ENCODE results near the gene MEIS1.

The MEIS1 gene

GRCh38 chr2:66467718-66468117 lies 32.8 kb downstream of the MEIS1 start:
- TF ChIP-seq CTCF (IDR thresholded peaks at IDR 0.05; ENCODE audit: extremely low read depth, missing control alignments): no peak
- DNase-seq (ENCODE audit: low spot score): no peak

GRCh38 chr2:66469214-66469902 lies 34.4 kb downstream of the MEIS1 start:
- TF ChIP-seq CTCF (IDR thresholded peaks at IDR 0.05; ENCODE audit: extremely low read depth, missing control alignments): no peak
- DNase-seq (ENCODE audit: low spot score): no peak

GRCh38 chr2:66470199-66470598 lies 35.3 kb downstream of the MEIS1 start:
- DNase-seq (ENCODE audit: low spot score): no peak
- no peak for TF ChIP-seq CTCF (IDR thresholded peaks at IDR 0.05; ENCODE audit: extremely low read depth, missing control alignments)

GRCh38 chr2:66472225-66472843 lies 37.4 kb downstream of the MEIS1 start:
- TF ChIP-seq CTCF (IDR thresholded peaks at IDR 0.05; ENCODE audit: extremely low read depth, missing control alignments): no peak
- DNase-seq (ENCODE audit: low spot score): no peak

GRCh38 chr2:66477135-66477842 lies 42.4 kb downstream of the MEIS1 start:
- no peak for DNase-seq (ENCODE audit: low spot score)
- TF ChIP-seq CTCF (IDR thresholded peaks at IDR 0.05; ENCODE audit: extremely low read depth, missing control alignments): no peak

- no peak for TF ChIP-seq CTCF (IDR thresholded peaks at IDR 0.05; ENCODE audit: extremely low read depth, missing control alignments)
- DNase-seq (ENCODE audit: low spot score): no peak
These were observed 43.4 kb downstream of the MEIS1 start for GRCh38 chr2:66478299-66478698.

GRCh38 chr2:66478731-66479316 lies 43.9 kb downstream of the MEIS1 start:
- no peak for TF ChIP-seq CTCF (IDR thresholded peaks at IDR 0.05; ENCODE audit: extremely low read depth, missing control alignments)
- DNase-seq (ENCODE audit: low spot score): no peak
